ENCODE data around the gene SMYD3.

- TF ChIP-seq CTCF (conservative IDR thresholded peaks at IDR 0.05) (peak; percentile 74), ZFX (IDR thresholded peaks at IDR 0.05) (no peak)
Observed at GRCh38 chr1:245797592-245798348, 709.3 kb downstream of the SMYD3 start.

Measured in C4-2B (cell line).